Heart left ventricle (tissue), 13 donors: Measurements from ENCODE around the gene FOXK2.

Experiments used
- CTCF ChIP-seq, 12 donors: fragments of 200-600 bp; sonication (generic) in 4 of 12; IDR thresholded peaks; one replicate each; pipeline versions ENCODE4 v1.5.0 to v1.8.0; 2018 to 2022; ENCODE audit warnings: antibody characterized with exemption in 12 of 12, mild to moderate bottlenecking in 5 of 12
- POLR2A ChIP-seq, 2 donors: fragments of 450-650 bp; IDR thresholded peaks; one replicate each; pipeline ENCODE4 v1.6.1; 2017; ENCODE audit warnings: antibody characterized with exemption in 2 of 2, mild to moderate bottlenecking in 2 of 2, moderate library complexity in 2 of 2
- donor health status: ischemic (EF 13 %, LVEDD 7.1; RV severe dilation, severe dysfunction).
- donor health status: DM: no; HTN: yes; CAD: no.
- donor health status: DM: no; HTN: no; CAD: no.
- donor health status: ischemic (EF 25% LVEDD 6.9; RV normal size, moderate dysfunction).
- donor health status: ischemic (EF 25% LVEDD 5.7; RV mildly dilated, moderate dysfunction).
- donor health status: ischemic (EF 35%, LVEDD 5.7; RV mildly dilated, moderate dysfunction).
- donor health status: nonischemic (EF 11% LVEDD 7.7; RV severe dilation, severe dysfunction).
- donor health status: DM: yes; HTN: yes; CAD: no.
- donor health status: PGD.
- donor health status: ischemic (EF 29% LVEDD 5.4; RV normal size, mild dysfunction).
- donor health status: nonischemic (EF 23%, LVEDD 6.1; RV moderate dilation, normal function).

GRCh38 chr17:82527898-82528297 lies 8.4 kb downstream of the FOXK2 start:
- TF ChIP-seq CTCF (IDR thresholded peaks at IDR 0.05) (no peak), POLR2A (IDR thresholded peaks at IDR 0.05) (no peak)
